ENCODE results near the gene HOMEZ.

The HOMEZ gene

GRCh38 chr14:23319746-23320583, 34.0 kb upstream of the HOMEZ start:
- intact Hi-C loops (cut with DNase I): loop anchor here (2.0 to 10.0 kb wide), 4 partner anchors 17 to 235 kb away; partner anchors contain the start of genes NGDN, PPP1R3E, THTPA and ZFHX2

GRCh38 chr14:23316300-23316699, 30.4 kb upstream of the HOMEZ start:
- intact Hi-C loops (cut with DNase I): no loop called here
- DNase-seq: no peak

More at GRCh38 chr14:23319746-23320583, 34.0 kb upstream of the HOMEZ start:
- DNase-seq: no peak

GRCh38 chr14:23310546-23310945, 24.6 kb upstream of the HOMEZ start:
- intact Hi-C loops (cut with DNase I): no loop called here
- DNase-seq: peak in 1 of 42 donors; percentile 34

- DNase-seq: peak in 13 of 42 donors; percentile 18 to 80 (median 41)
- intact Hi-C loops (cut with DNase I): loop anchor here (10.0 kb wide), 1 partner anchor 214 kb away; the partner anchor contains the start of genes ACIN1 and C14orf119
Measured at GRCh38 chr14:23308721-23309445, 23.0 kb upstream of the HOMEZ start.

GRCh38 chr14:23307687-23308644, 22.0 kb upstream of the HOMEZ start:
- DNase-seq: peak in 1 of 42 donors; percentile 39
- intact Hi-C loops (cut with DNase I): loop anchor here (10.0 kb wide), 1 partner anchor 213 kb away; the partner anchor contains the start of genes ACIN1 and C14orf119

- DNase-seq: peak in 1 of 42 donors; percentile 52
- intact Hi-C loops (cut with DNase I): loop anchor here (10.0 kb wide), 1 partner anchor 212 kb away; the partner anchor contains the start of genes ACIN1 and C14orf119
Measured at GRCh38 chr14:23307146-23307530, 21.2 kb upstream of the HOMEZ start.

GRCh38 chr14:23306412-23307145, 20.6 kb upstream of the HOMEZ start, which contains the start of gene BCL2L2:
TSS of gene BCL2L2 (plus strand) at chr14:23306833. CDS start at chr14:23307768, 935 bp downstream.
- peak; percentile 84 to 97 (median 90) for DNase-seq
- intact Hi-C loops (cut with DNase I): loop anchor here (10.0 kb wide), 1 partner anchor 212 kb away; the partner anchor contains the start of genes ACIN1 and C14orf119

GRCh38 chr14:23302290-23303225, 16.6 kb upstream of the HOMEZ start, which contains the start of gene PPP1R3E:
TSS of gene PPP1R3E (minus strand) at chr14:23302859. CDS start at chr14:23302576, 283 bp downstream.
- intact Hi-C loops (cut with DNase I): loop anchor here (2.0 to 10.0 kb wide), 2 partner anchors 18 to 208 kb away; partner anchors contain the start of genes ACIN1, C14orf119 and PABPN1
- DNase-seq: peak in 41 of 42 donors; percentile 50 to 88 (median 76)

GRCh38 chr14:23301969-23302289, 16.0 kb upstream of the HOMEZ start:
- DNase-seq: no peak
- intact Hi-C loops (cut with DNase I): loop anchor here (1.0 to 10.0 kb wide), 3 partner anchors 16 to 207 kb away; partner anchors contain the start of genes ACIN1, C14orf119, HOMEZ and PABPN1

- intact Hi-C loops (cut with DNase I): loop anchor here (1.0 to 10.0 kb wide), 2 partner anchors 15 to 207 kb away; partner anchors contain the start of genes ACIN1, C14orf119 and HOMEZ
Measured at GRCh38 chr14:23301288-23301968, 15.5 kb upstream of the HOMEZ start.

GRCh38 chr14:23300687-23301223, 14.8 kb upstream of the HOMEZ start:
- DNase-seq: peak in 12 of 42 donors; percentile 18 to 66 (median 36)
- intact Hi-C loops (cut with DNase I): loop anchor here (1.0 to 10.0 kb wide), 2 partner anchors 14 to 206 kb away; partner anchors contain the start of genes ACIN1, C14orf119 and HOMEZ

More at GRCh38 chr14:23301288-23301968, 15.5 kb upstream of the HOMEZ start:
- DNase-seq: peak; percentile 89 to 99 (median 97)

- intact Hi-C loops (cut with DNase I): loop anchor here (10.0 kb wide), 1 partner anchor 205 kb away; the partner anchor contains the start of genes ACIN1 and C14orf119
Measured at GRCh38 chr14:23299986-23300686, 14.2 kb upstream of the HOMEZ start.

GRCh38 chr14:23299211-23299957, 13.5 kb upstream of the HOMEZ start:
- intact Hi-C loops (cut with DNase I): no loop called here
- DNase-seq: peak in 12 of 42 donors; percentile 27 to 76 (median 55)

More at GRCh38 chr14:23299986-23300686, 14.2 kb upstream of the HOMEZ start:
- no peak for DNase-seq
